Esophagus muscularis mucosa (tissue), 4 donors: Measurements from ENCODE around the gene LAD1. TPM values are rescaled to one million over a fixed set of nuclear protein-coding genes. Genes with fewer than 3 reads are reported as not detected.

Experiments used
- DNase-seq: peaks from one replicate; pipeline ENCODE4 v3.0.0-alpha.2; 2017; ENCODE audit errors: extremely low spot score
- H3K27ac ChIP-seq, 4 donors: fragments of 200-600 bp; sonication (generic); replicated peaks in 1 of 4; 1 replicate in 3 of 4; 2 replicates in 1 of 4; pipeline ENCODE4 v1.5.1; 2016 to 2019; ENCODE audit warnings: mild to moderate bottlenecking in 1 of 4
- H3K27me3 ChIP-seq, 4 donors: fragments of 200-600 bp; sonication (generic); one replicate each; pipeline versions ENCODE4 v1.5.1 to v1.6.0; 2016 to 2019
- H3K36me3 ChIP-seq, 4 donors: fragments of 200-600 bp; sonication (generic); one replicate each; pipeline ENCODE4 v1.5.1; 2016 to 2019
- H3K4me1 ChIP-seq, 4 donors: fragments of 200-600 bp; sonication (generic); one replicate each; pipeline ENCODE4 v1.5.1; 2016 to 2019
- H3K4me3 ChIP-seq, 4 donors: fragments of 200-600 bp; sonication (generic); 1 replicate in 2 of 4; 2 replicates in 2 of 4; pipeline ENCODE4 v1.5.1; 2016 to 2019; ENCODE audit warnings: mild to moderate bottlenecking in 4 of 4, moderate library complexity in 1 of 4
- H3K9me3 ChIP-seq, 4 donors: fragments of 200-600 bp; sonication (generic); 1 replicate in 3 of 4; 2 replicates in 1 of 4; pipeline ENCODE4 v1.5.1; 2016 to 2019
- EP300 ChIP-seq: sonication (generic); formaldehyde crosslinking; IDR thresholded peaks from one replicate; pipeline ENCODE4 v1.6.1; 2017; ENCODE audit warnings: antibody characterized with exemption
- POLR2A ChIP-seq: fragments of 450-650 bp; IDR thresholded peaks from one replicate; pipeline ENCODE4 v1.6.1; 2017; ENCODE audit warnings: antibody characterized with exemption, moderate library complexity, mild to moderate bottlenecking, low read depth
- POLR2AphosphoS5 ChIP-seq, 2 donors: sonication (generic); formaldehyde crosslinking; IDR thresholded peaks; one replicate each; pipeline ENCODE4 v1.6.1; 2017; ENCODE audit warnings: antibody characterized with exemption in 2 of 2
- WGBS: methylation state at CpG from one replicate; pipeline ENCODE4 v1.1.5; 2018; 5-methylcytosine and 5-hydroxymethylcytosine counted together
- intact Hi-C: fragments of 100-400 bp; cut with DNase I; formaldehyde crosslinking; loops from one replicate; pipeline ENCODE4 v1.15.1; 2023
- total RNA-seq, 4 donors: library from RNA; depleted of rRNA; stranded (reverse); fragments of >200 nt; gene quantifications; one replicate each; pipeline versions ENCODE4 v1.1.0 to v1.2.1, GENCODE V29; 2016
- TF ChIP-seq, protein P1 (sequence below), 3 experiments: fragments of 200-600 bp in 2 of 3; fragments of 450-650 bp in 1 of 3; sonication (generic) in 2 of 3; IDR thresholded peaks; one replicate each; pipeline ENCODE4 v1.5.1; 2017 to 2019; ENCODE audit warnings: antibody characterized with exemption in 3 of 3, mild to moderate bottlenecking in 2 of 3, moderate library complexity in 1 of 3

LAD1 gene
- total RNA-seq, 4 donors from 2014 or later, result 0.17 TPM; not detected in 3

DNA sequence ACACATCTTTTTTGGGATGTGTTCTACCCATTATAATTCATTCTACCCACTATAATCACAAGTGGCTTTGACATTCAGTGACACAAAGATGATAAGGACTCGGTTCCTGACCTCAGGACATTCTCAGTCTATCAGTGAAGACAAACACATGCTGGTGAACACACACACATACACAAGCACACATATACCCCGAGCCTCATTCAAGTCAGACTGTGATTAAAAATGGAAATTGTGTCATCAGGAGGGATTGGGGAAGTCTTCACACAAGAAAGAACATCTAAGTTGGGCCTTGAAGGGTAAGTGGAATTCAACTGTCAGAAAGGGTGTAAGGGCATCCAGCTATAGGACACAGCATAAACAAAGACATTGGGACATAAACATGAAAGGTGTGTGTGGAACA is 2.6 kb upstream of the LAD1 start:
- Histone ChIP-seq H3K9me3 (no peaks in the 10 kb centered on the region), H3K36me3 (no peaks in the 10 kb centered on the region), H3K27me3 (peaks cover 0 to 52% (median 20%) of the 10 kb centered on the region in 4 donors), H3K4me1 (peaks cover 4 to 11% (median 9%) of the 10 kb centered on the region in 4 donors), H3K4me3 (no peak overlapping the region), H3K27ac (no peak overlapping the region)
- WGBS, result 80% methylated on average over 2 of the region's 2 CpGs
- intact Hi-C loops, result no loop called here
- DNase-seq, result no peak
- TF ChIP-seq POLR2AphosphoS5 (IDR thresholded peaks at IDR 0.05) (no peak), EP300 (no peak), POLR2A (no peak)
- TF ChIP-seq, protein P1, sequence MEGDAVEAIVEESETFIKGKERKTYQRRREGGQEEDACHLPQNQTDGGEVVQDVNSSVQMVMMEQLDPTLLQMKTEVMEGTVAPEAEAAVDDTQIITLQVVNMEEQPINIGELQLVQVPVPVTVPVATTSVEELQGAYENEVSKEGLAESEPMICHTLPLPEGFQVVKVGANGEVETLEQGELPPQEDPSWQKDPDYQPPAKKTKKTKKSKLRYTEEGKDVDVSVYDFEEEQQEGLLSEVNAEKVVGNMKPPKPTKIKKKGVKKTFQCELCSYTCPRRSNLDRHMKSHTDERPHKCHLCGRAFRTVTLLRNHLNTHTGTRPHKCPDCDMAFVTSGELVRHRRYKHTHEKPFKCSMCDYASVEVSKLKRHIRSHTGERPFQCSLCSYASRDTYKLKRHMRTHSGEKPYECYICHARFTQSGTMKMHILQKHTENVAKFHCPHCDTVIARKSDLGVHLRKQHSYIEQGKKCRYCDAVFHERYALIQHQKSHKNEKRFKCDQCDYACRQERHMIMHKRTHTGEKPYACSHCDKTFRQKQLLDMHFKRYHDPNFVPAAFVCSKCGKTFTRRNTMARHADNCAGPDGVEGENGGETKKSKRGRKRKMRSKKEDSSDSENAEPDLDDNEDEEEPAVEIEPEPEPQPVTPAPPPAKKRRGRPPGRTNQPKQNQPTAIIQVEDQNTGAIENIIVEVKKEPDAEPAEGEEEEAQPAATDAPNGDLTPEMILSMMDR (IDR thresholded peaks at IDR 0.05), result no peak

DNA sequence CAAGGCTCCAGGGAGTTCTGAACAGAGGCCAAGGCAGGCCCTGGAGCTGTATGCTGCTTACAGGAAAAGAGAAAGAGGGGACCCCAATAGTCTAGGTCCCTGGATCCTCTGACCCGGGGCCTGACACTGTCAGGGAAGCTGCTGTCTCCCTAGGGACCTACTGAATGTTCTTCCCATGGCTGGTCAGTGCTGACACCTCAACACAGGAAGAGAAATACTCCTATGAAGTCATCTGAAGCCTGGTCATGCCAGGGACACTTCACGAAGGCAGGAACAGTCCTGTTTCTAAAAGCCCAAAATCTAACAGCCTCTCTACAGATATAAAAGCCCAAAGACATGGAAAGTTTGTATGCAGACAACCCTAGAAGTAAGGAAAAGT is 1.7 kb upstream of the LAD1 start:
- TF ChIP-seq POLR2AphosphoS5 (IDR thresholded peaks at IDR 0.05) (no peak), POLR2A (no peak), EP300 (no peak)
- TF ChIP-seq, protein P1 (IDR thresholded peaks at IDR 0.05), result no peak
- WGBS, result 85% methylated on average over 2 of the region's 2 CpGs

DNA sequence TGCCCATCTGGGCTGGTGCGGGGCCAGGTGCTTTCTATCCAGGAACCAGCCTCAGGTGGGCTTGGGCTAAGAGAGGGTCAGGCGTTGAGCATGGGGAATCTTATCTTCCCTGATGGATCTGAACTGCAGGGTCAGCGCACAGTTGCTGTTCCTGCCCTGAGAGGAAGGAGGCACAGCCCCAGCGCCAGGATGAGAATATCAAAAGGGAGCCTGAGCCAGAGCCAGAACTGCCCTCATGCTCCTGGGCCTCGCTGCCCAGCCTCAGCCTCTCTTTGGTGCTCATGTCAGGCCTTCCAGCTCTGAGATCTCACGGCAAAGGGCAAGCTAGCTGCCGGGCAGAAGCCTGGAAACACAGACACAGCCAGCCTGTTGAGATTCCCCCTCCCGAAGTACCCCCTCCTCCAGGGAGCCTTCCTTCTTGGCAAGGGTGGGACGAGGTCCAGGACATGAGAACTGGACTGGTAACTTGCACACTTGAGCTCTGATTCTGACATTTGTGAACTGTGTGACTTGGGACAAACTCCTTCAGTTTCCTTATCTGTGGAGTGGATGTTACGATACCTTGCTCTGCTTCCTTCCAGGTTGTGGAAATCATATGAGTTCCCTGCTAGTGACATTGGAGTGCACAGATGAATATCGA is 1.2 kb upstream of the LAD1 start:
- H3K27ac ChIP-seq, result no peak overlapping the region
- H3K9me3 ChIP-seq, result no peaks in the 10 kb centered on the region
- TF ChIP-seq EP300 (no peak), POLR2A (no peak), POLR2AphosphoS5 (IDR thresholded peaks at IDR 0.05) (no peak)
- TF ChIP-seq, protein P1 (IDR thresholded peaks at IDR 0.05), result no peak
- H3K36me3 ChIP-seq, result no peaks in the 10 kb centered on the region
- no peak for DNase-seq
- 96% methylated on average over 6 of the region's 11 CpGs for WGBS
- intact Hi-C loops, result no loop called here
- H3K4me3 ChIP-seq, result no peak overlapping the region
- H3K4me1 ChIP-seq, result peaks cover 4 to 11% (median 9%) of the 10 kb centered on the region in 4 donors
- H3K27me3 ChIP-seq, result peaks cover 0 to 52% (median 20%) of the 10 kb centered on the region in 4 donors

More for the DNA sequence above, 1.7 kb upstream of the LAD1 start:
- peaks cover 0 to 52% (median 20%) of the 10 kb centered on the region in 4 donors for H3K27me3 ChIP-seq
- H3K36me3 ChIP-seq, result no peaks in the 10 kb centered on the region
- H3K4me3 ChIP-seq, result no peak overlapping the region
- peaks cover 4 to 11% (median 9%) of the 10 kb centered on the region in 4 donors for H3K4me1 ChIP-seq
- DNase-seq, result no peak
- H3K9me3 ChIP-seq, result no peaks in the 10 kb centered on the region
- H3K27ac ChIP-seq, result no peak overlapping the region
- intact Hi-C loops, result no loop called here

DNA sequence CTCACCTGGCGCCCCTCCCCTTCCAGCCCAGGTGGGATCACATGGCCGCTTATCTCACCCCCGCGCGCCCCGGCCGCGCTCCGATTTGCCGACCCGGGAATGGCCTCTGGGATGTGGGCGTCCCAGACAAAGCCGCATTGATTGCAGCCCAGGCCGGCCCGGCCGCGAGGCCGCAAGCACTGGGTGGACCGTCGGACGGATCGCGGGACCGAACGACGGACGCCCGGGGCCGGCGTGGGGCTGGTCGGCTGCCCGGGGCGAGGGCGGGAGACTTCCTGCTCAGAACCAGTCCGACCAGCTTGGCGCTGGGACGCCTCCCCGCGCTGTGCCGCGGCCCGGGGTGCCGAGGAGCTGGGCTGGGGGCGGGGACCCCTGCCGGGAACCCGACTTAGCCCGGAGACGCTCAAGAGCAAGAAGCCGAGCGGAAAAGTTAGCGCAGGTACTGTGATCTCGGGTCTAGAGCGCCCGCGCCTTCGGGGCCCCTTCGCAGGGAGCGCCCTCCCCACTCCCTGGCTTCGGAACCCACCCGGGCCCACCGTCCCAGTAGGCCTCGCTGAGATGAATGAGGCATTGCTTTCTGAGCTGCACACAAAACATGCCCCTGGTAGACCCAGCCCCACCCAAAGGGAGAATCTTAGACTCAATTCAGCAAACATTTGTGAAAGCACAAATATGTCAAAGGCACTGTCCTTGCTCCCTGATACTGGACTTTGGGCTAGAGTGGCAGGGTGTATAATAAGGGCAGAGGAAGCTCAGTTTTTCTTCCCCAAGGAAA is 415 bp upstream of the LAD1 start:
- H3K9me3 ChIP-seq, result no peaks in the 10 kb centered on the region
- H3K27me3 ChIP-seq, result peaks cover 0 to 52% (median 20%) of the 10 kb centered on the region in 4 donors
- TF ChIP-seq POLR2AphosphoS5 (IDR thresholded peaks at IDR 0.05), result no peak
- no peak for TF ChIP-seq EP300
- TF ChIP-seq POLR2A, result no peak
- TF ChIP-seq, protein P1 (IDR thresholded peaks at IDR 0.05), result no peak
- 44% methylated on average over 3 of the region's 62 CpGs for WGBS
- H3K27ac ChIP-seq, result no peak overlapping the region
- intact Hi-C loops, result no loop called here
- DNase-seq, result no peak
- H3K4me3 ChIP-seq, result peak overlapping the region; percentile 34 to 43 (median 34)
- peaks cover 4 to 11% (median 9%) of the 10 kb centered on the region in 4 donors for H3K4me1 ChIP-seq
- no peaks in the 10 kb centered on the region for H3K36me3 ChIP-seq
